A673 (cell line): ENCODE data around the gene ZDHHC21.

Experiments used
- CTCF ChIP-seq: fragments of 300-800, 200-600 bp; sonication (generic); conservative IDR thresholded peaks from 2 replicates; pipeline ENCODE4 v1.5.1; 2017; ENCODE audit warnings: low read depth, mild to moderate bottlenecking, antibody characterized with exemption, low read length, moderate library complexity, mixed read lengths
- EZH2 ChIP-seq: fragments of 200-600 bp; sonication (generic); IDR thresholded peaks from 2 replicates; pipeline ENCODE4 v1.6.1; 2017; ENCODE audit warnings: borderline replicate concordance, low read depth, mild to moderate bottlenecking, mixed read lengths, antibody characterized with exemption, low read length; ENCODE audit not compliant: poor library complexity, severe bottlenecking

- TF ChIP-seq EZH2 = no peak
- no peak for TF ChIP-seq CTCF
These were observed 13.4 kb upstream of the ZDHHC21 start for GRCh38 chr9:14706530-14707140.
